K562 (cell line): ENCODE data around the gene SVIL. TPM values are rescaled to one million over a fixed set of nuclear protein-coding genes. Genes with fewer than 3 reads are reported as not detected.

Experiments
- ATAC-seq: fragments of 200-7000 bp; cut with Tn5 transposase; 3 replicates; pipeline ENCODE4 v1.9.1; 2020; ENCODE audit warnings: moderate library complexity
- BruUV-seq: library from RNA; stranded (reverse); fragments of 400-500 nt; replicated peaks from 2 replicates; lab custom pipeline; 2021; lab: Mats Ljungman, UMichigan
- CTCF ChIA-PET: fragments of 300-600 bp; formaldehyde crosslinking; extraction: SDS; loops from one replicate; lab custom pipeline; 2021; ENCODE audit warnings: low intra/inter-chr PET ratio; lab: Yijun Ruan, JAX
- POLR2A ChIA-PET: fragments of 300-600, 350-650 bp; sonication (Branson Sonifier 250); formaldehyde crosslinking; extraction: SDS; loops from one replicate; lab custom pipeline; 2021; ENCODE audit warnings: antibody characterized with exemption, inconsistent platforms; lab: Yijun Ruan, JAX
- DNase-seq, 4 experiments: peaks; one replicate each; pipeline versions ENCODE4 v3.0.0 to v3.0.0-alpha.2; 2011 to 2018; ENCODE audit warnings: low spot score in 3 of 4, mixed read lengths in 3 of 4; ENCODE audit errors: extremely low read depth in 1 of 4
- FAIRE-seq: peaks from 2 replicates; lab custom pipeline; 2011; peaks lifted over from hg19 to GRCh38; lab: Jason Lieb, UNC
- H2AFZ ChIP-seq: 2 replicates; pipeline ENCODE4 v1.6.0; 2011; ENCODE audit warnings: low read depth, low read length, control low read depth, inconsistent platforms
- H3K27ac ChIP-seq: fragments of 200-600 bp; 3 replicates; pipeline ENCODE4 v1.8.0; 2011; ENCODE audit warnings: low read depth, mild to moderate bottlenecking, control low read depth, inconsistent platforms, low read length, moderate library complexity, mixed read lengths; ENCODE audit errors: extremely low read depth
- H3K27me3 ChIP-seq, 2 experiments: fragments of 300-600 bp in 1 of 2; 2 replicates in 1 of 2; 3 replicates in 1 of 2; pipeline versions ENCODE4 v1.6.0 to v1.8.0; 2011; ENCODE audit warnings: inconsistent platforms in 2 of 2, low read length in 2 of 2, mild to moderate bottlenecking in 1 of 2, mixed read lengths in 1 of 2, moderate library complexity in 1 of 2; ENCODE audit not compliant: control insufficient read depth in 2 of 2, insufficient read depth in 2 of 2
- H3K36me3 ChIP-seq: fragments of 300-600 bp; 3 replicates; pipeline ENCODE4 v1.8.0; 2011; ENCODE audit warnings: mild to moderate bottlenecking, low read length, inconsistent platforms; ENCODE audit not compliant: control insufficient read depth, insufficient read depth
- H3K4me1 ChIP-seq, 2 experiments: fragments of 200-600 bp in 1 of 2; replicated peaks in 1 of 2; 2 replicates in 1 of 2; 3 replicates in 1 of 2; pipeline versions ENCODE4 v1.5.1 to v1.8.0; 2011; ENCODE audit warnings: inconsistent platforms in 2 of 2, low read length in 2 of 2, mild to moderate bottlenecking in 1 of 2, mixed read lengths in 1 of 2, moderate library complexity in 1 of 2; ENCODE audit not compliant: control insufficient read depth in 2 of 2, insufficient read depth in 2 of 2
- H3K4me2 ChIP-seq: 2 replicates; pipeline ENCODE4 v1.6.1; 2011; ENCODE audit warnings: low read length, control low read depth, inconsistent platforms, mixed read lengths; ENCODE audit not compliant: insufficient read depth
- H3K4me3 ChIP-seq: fragments of 200-600 bp; sonication (generic), shearing (Covaris generic); 2 replicates; pipeline ENCODE4 v1.5.1; 2016; ENCODE audit warnings: control low read depth, inconsistent platforms
- H3K79me2 ChIP-seq: fragments of 200-600 bp; 3 replicates; pipeline ENCODE4 v1.8.0; 2011; ENCODE audit warnings: low read length, inconsistent platforms; ENCODE audit not compliant: control insufficient read depth, insufficient read depth
- H3K9ac ChIP-seq, 2 experiments: 2 replicates each; pipeline versions ENCODE4 v1.6.0 to v1.6.1; 2011; ENCODE audit warnings: low read depth in 2 of 2, low read length in 2 of 2, control low read depth in 1 of 2, inconsistent platforms in 1 of 2, mild to moderate bottlenecking in 1 of 2, mixed read lengths in 1 of 2; ENCODE audit not compliant: insufficient read depth in 1 of 2
- H3K9me1 ChIP-seq: one replicate; pipeline ENCODE4 v1.6.0; 2011; ENCODE audit warnings: inconsistent platforms, mild to moderate bottlenecking, low read length, moderate library complexity; ENCODE audit not compliant: control insufficient read depth, insufficient read depth
- H3K9me3 ChIP-seq: replicated peaks from 2 replicates; pipeline ENCODE4 v1.5.1; 2011; ENCODE audit warnings: low read depth, low read length, inconsistent platforms; ENCODE audit not compliant: control insufficient read depth, insufficient read depth
- H4K20me1 ChIP-seq: replicated peaks from 2 replicates; pipeline ENCODE4 v1.6.1; 2011; ENCODE audit warnings: low read length, inconsistent platforms, mixed read lengths; ENCODE audit not compliant: control insufficient read depth, insufficient read depth
- CEBPB ChIP-seq: fragments of 450-650 bp; IDR thresholded peaks from 2 replicates; pipeline ENCODE4 v1.6.1; 2016; ENCODE audit warnings: missing genetic modification characterization, missing compliant biosample characterization
- DDX20 ChIP-seq: fragments of 450-650 bp; IDR thresholded peaks from 2 replicates; pipeline ENCODE4 v1.6.1; 2016; ENCODE audit warnings: missing genetic modification characterization, low read depth, mild to moderate bottlenecking, missing compliant biosample characterization, moderate library complexity
- DEAF1 ChIP-seq: fragments of 450-650 bp; formaldehyde crosslinking; IDR thresholded peaks from 2 replicates; pipeline ENCODE4 v1.4.0; 2020; ENCODE audit warnings: mild to moderate bottlenecking, moderate library complexity
- GTF2B ChIP-seq: IDR thresholded peaks from 2 replicates; pipeline ENCODE4 v1.6.1; 2011; ENCODE audit not compliant: insufficient read length; ENCODE audit errors: extremely low read depth
- NFE2 ChIP-seq: IDR thresholded peaks from 2 replicates; pipeline ENCODE4 v1.6.1; 2014; ENCODE audit warnings: antibody characterized with exemption, low read depth
- POLR2AphosphoS5 ChIP-seq: IDR thresholded peaks from 2 replicates; pipeline ENCODE4 v1.6.1; 2011; ENCODE audit warnings: mild to moderate bottlenecking, low read depth, low read length, moderate library complexity; ENCODE audit not compliant: control insufficient read depth, insufficient read depth
- RBM17 ChIP-seq: fragments of 200-400 bp; formaldehyde crosslinking; IDR thresholded peaks from 2 replicates; pipeline ENCODE4 v1.6.1; 2017; ENCODE audit warnings: low read depth, mild to moderate bottlenecking, low read length, borderline replicate concordance
- SMAD1 ChIP-seq: fragments of 150-350 bp; IDR thresholded peaks from 2 replicates; pipeline ENCODE4 v1.6.1; 2014; ENCODE audit warnings: low read length, low read depth; ENCODE audit not compliant: partially characterized antibody
- SP2 ChIP-seq: IDR thresholded peaks from 2 replicates; pipeline ENCODE4 v1.6.1; 2011; ENCODE audit warnings: mild to moderate bottlenecking, low read depth, low read length, moderate library complexity; ENCODE audit not compliant: poor library complexity, severe bottlenecking; ENCODE audit errors: extremely low read depth
- TBP ChIP-seq: optimal IDR thresholded peaks from 2 replicates; pipeline ENCODE3; 2011; ENCODE audit warnings: low read depth, low read length, improper control_type of control experiment
- THAP12 ChIP-seq: fragments of 250-450 bp; sonication (Bioruptor Pico); IDR thresholded peaks from 2 replicates; pipeline ENCODE4 v1.9.0; 2021; ENCODE audit warnings: mild to moderate bottlenecking, inconsistent platforms
- ZBTB17 ChIP-seq: fragments of 450-650 bp; formaldehyde crosslinking; IDR thresholded peaks from 2 replicates; pipeline ENCODE4 v1.4.0; 2020; ENCODE audit warnings: mild to moderate bottlenecking
- ZKSCAN3 ChIP-seq: fragments of 250-450 bp; sonication (Bioruptor Pico); IDR thresholded peaks from 2 replicates; pipeline ENCODE4 v1.4.0; 2020
- WGBS: fragments of 100-300 bp; shearing (Covaris generic); methylation state at CpG from one replicate; pipeline ENCODE4 v1.1.6; 2016; ENCODE audit warnings: low coverage, mixed read lengths; ENCODE audit not compliant: insufficient coverage; ENCODE audit errors: missing lambda C conversion rate; 5-methylcytosine and 5-hydroxymethylcytosine counted together
- in situ Hi-C: fragments of 300-500 bp; cut with MboI; formaldehyde crosslinking; loops from 4 replicates; pipeline ENCODE4 v1.15.0; 2018; ENCODE audit warnings: inconsistent platforms, mixed read lengths
- intact Hi-C: fragments of 100-400 bp; cut with micrococcal nuclease; formaldehyde crosslinking; loops from 2 replicates; pipeline ENCODE4 v1.14.2; 2022
- polyA plus RNA-seq, 8 experiments: library from polyadenylated mRNA; depleted of rRNA in 4 of 8; stranded (reverse) in 5 of 8; unstranded in 3 of 8; fragments of >200 nt; fragmentation: Nextera tagmentation in 2 of 8; fragmentation: Illumina TruSeq in 1 of 8; extraction: Ambion mirVana in 2 of 8; extraction: Trizol in 1 of 8; gene quantifications; 2 replicates each; pipeline versions ENCODE4 v1.2.1 to v1.2.3, GENCODE V29; 2011 to 2014; ENCODE audit warnings: inconsistent platforms in 1 of 8, missing spikeins in 1 of 8
- total RNA-seq, 7 experiments: library from RNA; depleted of rRNA in 6 of 7; stranded (reverse); fragments of >200 nt in 6 of 7; fragmentation: Illumina TruSeq in 2 of 7; extraction: Trizol in 2 of 7; gene quantifications; 2 replicates each; pipeline versions ENCODE4 v1.2.1 to v1.2.3, GENCODE V29; 2011 to 2021; ENCODE audit warnings: low replicate concordance in 1 of 7
- TF ChIP-seq, protein P1 (sequence below): sonication (generic); formaldehyde crosslinking; IDR thresholded peaks from 2 replicates; pipeline ENCODE4 v1.8.1; 2023; ENCODE audit warnings: mild to moderate bottlenecking, missing genetic modification reagents

Gene SVIL
- total and polyA plus RNA-seq, 9 of the 15 experiments (the other 6 are each of a cell fraction or from before 2014, with no cell fraction given) = under 0.01 to 0.18 (median 0.05) TPM; not detected in 3

DNA sequence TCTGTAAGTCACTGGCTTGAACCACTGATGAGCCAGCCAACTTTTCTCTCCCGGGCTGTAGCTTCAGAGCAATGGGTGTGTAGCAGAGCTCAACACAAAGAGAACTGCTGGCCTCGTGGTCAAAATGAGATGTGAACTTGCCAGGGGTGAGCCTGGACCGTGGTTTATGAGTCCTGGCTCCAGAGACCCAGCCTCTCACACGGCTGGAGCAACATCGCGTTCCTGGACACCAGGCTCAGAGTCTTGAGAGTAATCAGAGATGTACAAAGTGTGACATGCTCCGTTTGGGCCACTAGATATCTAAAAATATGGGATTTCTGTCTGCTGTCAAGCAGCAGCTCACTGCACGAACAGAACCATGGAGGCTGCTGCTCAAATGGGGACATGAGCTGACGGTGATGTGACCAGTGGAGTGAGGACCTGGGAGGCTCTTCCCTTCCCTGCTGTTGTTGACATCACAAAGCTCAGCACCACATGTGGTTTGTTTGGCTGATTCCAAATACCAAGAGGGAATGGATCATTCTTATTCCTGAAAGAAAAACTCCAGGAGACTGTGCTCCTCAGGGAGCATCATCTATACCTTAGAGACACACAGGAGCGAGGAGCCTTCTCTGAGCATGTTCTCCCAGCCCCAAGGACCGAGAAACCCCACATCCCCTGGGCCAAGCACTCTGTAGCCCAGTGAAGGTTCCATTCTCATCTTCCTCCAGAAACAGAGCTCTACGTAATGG is 9.2 kb upstream of the SVIL start:
- Histone ChIP-seq H3K79me2 (no peaks in the 10 kb centered on the region), H3K27me3 (peaks cover 0 to 11% of the 10 kb centered on the region in 2 experiments; a peak in 3 of 5 replicates), H3K9ac (no peak overlapping the region), H3K9me3 (no peaks in the 10 kb centered on the region), H3K4me2 (no peak overlapping the region), H2AFZ (no peak overlapping the region), H3K27ac (no peak overlapping the region), H3K9me1 (no peaks in the 10 kb centered on the region), H4K20me1 (no peaks in the 10 kb centered on the region; the same call in 1 of the 2 replicates), H3K4me1 (no peaks in the 10 kb centered on the region), H3K36me3 (no peaks in the 10 kb centered on the region), H3K4me3 (no peak overlapping the region)
- FAIRE-seq = no peak
- in situ Hi-C loops = no loop called here
- CTCF ChIA-PET = no interaction called here
- intact Hi-C loops = no loop called here
- no peak for ATAC-seq
- POLR2A ChIA-PET = interaction anchor here (0.6 to 0.7 kb wide), 2 partner anchors 40 to 1437 kb away, joined by 3 read pairs; no protein-coding TSS in a partner anchor
- DNase-seq = no peak
- under 1% methylated on average over 12 of the region's 12 CpGs for WGBS
- BruUV-seq = no TSS peak
- no peak for TF ChIP-seq NFE2
- TF ChIP-seq, protein P1, sequence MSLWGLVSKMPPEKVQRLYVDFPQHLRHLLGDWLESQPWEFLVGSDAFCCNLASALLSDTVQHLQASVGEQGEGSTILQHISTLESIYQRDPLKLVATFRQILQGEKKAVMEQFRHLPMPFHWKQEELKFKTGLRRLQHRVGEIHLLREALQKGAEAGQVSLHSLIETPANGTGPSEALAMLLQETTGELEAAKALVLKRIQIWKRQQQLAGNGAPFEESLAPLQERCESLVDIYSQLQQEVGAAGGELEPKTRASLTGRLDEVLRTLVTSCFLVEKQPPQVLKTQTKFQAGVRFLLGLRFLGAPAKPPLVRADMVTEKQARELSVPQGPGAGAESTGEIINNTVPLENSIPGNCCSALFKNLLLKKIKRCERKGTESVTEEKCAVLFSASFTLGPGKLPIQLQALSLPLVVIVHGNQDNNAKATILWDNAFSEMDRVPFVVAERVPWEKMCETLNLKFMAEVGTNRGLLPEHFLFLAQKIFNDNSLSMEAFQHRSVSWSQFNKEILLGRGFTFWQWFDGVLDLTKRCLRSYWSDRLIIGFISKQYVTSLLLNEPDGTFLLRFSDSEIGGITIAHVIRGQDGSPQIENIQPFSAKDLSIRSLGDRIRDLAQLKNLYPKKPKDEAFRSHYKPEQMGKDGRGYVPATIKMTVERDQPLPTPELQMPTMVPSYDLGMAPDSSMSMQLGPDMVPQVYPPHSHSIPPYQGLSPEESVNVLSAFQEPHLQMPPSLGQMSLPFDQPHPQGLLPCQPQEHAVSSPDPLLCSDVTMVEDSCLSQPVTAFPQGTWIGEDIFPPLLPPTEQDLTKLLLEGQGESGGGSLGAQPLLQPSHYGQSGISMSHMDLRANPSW (CRISPR knock-in tag) = no peak
- no peak for TF ChIP-seq DDX20 (tag)
- no peak for TF ChIP-seq SP2
- TF ChIP-seq TBP = no peak
- no peak for TF ChIP-seq RBM17
- TF ChIP-seq GTF2B = no peak
- no peak for TF ChIP-seq ZKSCAN3 (CRISPR knock-in tag)
- no peak for TF ChIP-seq DEAF1 (CRISPR knock-in tag)
- no peak for TF ChIP-seq POLR2AphosphoS5
- no peak for TF ChIP-seq CEBPB (tag)
- no peak for TF ChIP-seq ZBTB17
- no peak for TF ChIP-seq SMAD1
- TF ChIP-seq THAP12 (CRISPR knock-in tag) = no peak
